ENCODE data around the gene MOB3A.
"Not testable (repeated sequence)": the region's sequence is repeated elsewhere in the genome, so short reads cannot be mapped to it uniquely, and the experiment has no call there.

Gene MOB3A

DNA sequence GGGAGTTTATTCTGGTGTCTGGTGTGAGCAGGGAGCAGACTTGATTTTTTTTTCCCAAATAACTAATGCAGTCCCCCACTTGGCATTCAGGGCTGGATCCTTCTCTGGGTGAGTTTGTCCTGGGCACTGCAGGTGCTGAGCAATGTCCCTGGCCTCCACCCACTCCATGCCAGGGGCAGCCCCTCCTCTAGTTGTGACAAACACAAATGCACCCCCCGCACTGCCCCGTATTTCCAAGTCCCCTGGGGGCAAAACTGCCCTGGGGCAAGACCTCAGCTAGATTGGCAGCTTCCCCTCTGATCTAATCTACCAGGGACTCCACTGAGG is 6.4 kb downstream of the MOB3A start:
- H3K4me3 ChIP-seq (ENCODE audit: low read depth, low read length): no peak overlapping the region
- H3K36me3 ChIP-seq: peaks cover 3% of the 10 kb centered on the region
- H3K27ac ChIP-seq: no peak overlapping the region
- H3K27me3 ChIP-seq (ENCODE audit: insufficient read depth, low read depth, severe bottlenecking): no peaks in the 10 kb centered on the region
- no peak for TF ChIP-seq CTCF (IDR thresholded peaks at IDR 0.05; ENCODE audit: low read depth, low read length)
- no peaks in the 10 kb centered on the region for H3K9me3 ChIP-seq (ENCODE audit: severe bottlenecking)
- DNase-seq: no peak

GRCh38 chr19:2089001-2089711 is 7.0 kb downstream of the MOB3A start:
- Histone ChIP-seq H3K27me3 (ENCODE audit: insufficient read depth, low read depth, severe bottlenecking) (no peaks in the 10 kb centered on the region), H3K4me3 (ENCODE audit: low read depth, low read length) (no peak overlapping the region), H3K36me3 (peaks cover 4% of the 10 kb centered on the region), H3K27ac (no peak overlapping the region), H3K9me3 (ENCODE audit: severe bottlenecking) (no peaks in the 10 kb centered on the region)
- no peak for TF ChIP-seq CTCF (IDR thresholded peaks at IDR 0.05; ENCODE audit: low read depth, low read length)
- DNase-seq: no peak

GRCh38 chr19:2087621-2088100 is 8.5 kb downstream of the MOB3A start:
- H3K36me3 ChIP-seq: peaks cover 6% of the 10 kb centered on the region
- H3K9me3 ChIP-seq (ENCODE audit: severe bottlenecking): no peaks in the 10 kb centered on the region
- no peak overlapping the region for H3K4me3 ChIP-seq (ENCODE audit: low read depth, low read length)
- no peak for DNase-seq
- no peaks in the 10 kb centered on the region for H3K27me3 ChIP-seq (ENCODE audit: insufficient read depth, low read depth, severe bottlenecking)
- no peak for TF ChIP-seq CTCF (IDR thresholded peaks at IDR 0.05; ENCODE audit: low read depth, low read length)
- H3K27ac ChIP-seq: no peak overlapping the region

DNA sequence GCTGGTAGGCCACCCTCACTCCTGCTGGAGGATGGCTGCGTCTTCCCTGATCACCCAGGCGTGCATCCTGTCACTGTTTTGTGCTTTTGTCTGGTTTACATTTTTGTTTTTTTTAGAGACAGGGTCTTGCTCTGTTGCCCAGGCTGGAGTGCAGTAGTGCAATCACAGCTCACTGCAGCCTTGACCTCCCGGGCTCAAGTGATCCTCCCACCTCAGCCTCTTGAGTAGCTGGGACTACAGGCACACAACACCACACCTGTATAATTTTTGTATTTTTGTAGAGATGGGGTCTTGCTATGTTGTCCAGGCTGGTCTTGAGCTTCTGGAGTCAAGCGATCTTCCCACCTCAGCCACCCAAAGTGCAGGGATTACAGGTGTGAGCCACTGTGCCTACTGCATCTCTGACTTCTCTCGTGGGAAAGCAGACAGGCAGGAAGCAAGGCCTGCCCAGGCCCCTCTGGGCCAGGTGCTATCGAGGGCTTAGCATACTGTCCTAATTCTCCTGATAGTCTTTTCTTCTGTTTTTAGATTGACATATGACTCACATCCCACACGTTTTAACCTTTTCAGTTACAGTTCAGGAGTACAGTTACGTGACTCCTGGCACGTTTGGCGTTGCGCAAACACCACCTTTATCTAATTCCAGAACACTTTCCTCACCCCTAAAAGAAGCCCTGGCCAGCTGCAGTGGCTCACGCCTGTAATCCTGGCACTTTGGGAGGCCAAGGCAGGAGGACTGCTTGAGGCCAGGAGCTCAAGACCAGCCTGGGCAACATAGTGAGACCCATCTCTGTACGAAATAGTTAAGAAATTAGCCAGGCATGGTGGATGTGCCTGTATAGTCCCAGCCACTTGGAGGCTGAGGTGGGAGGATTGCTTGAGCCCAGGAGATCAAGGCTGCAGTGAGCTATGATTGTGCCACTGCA is 9.2 kb downstream of the MOB3A start:
- H3K4me3 ChIP-seq (ENCODE audit: low read depth, low read length); H3K36me3 ChIP-seq; DNase-seq; H3K27ac ChIP-seq; H3K9me3 ChIP-seq (ENCODE audit: severe bottlenecking); H3K27me3 ChIP-seq (ENCODE audit: insufficient read depth, low read depth, severe bottlenecking): not testable (repeated sequence)

DNA sequence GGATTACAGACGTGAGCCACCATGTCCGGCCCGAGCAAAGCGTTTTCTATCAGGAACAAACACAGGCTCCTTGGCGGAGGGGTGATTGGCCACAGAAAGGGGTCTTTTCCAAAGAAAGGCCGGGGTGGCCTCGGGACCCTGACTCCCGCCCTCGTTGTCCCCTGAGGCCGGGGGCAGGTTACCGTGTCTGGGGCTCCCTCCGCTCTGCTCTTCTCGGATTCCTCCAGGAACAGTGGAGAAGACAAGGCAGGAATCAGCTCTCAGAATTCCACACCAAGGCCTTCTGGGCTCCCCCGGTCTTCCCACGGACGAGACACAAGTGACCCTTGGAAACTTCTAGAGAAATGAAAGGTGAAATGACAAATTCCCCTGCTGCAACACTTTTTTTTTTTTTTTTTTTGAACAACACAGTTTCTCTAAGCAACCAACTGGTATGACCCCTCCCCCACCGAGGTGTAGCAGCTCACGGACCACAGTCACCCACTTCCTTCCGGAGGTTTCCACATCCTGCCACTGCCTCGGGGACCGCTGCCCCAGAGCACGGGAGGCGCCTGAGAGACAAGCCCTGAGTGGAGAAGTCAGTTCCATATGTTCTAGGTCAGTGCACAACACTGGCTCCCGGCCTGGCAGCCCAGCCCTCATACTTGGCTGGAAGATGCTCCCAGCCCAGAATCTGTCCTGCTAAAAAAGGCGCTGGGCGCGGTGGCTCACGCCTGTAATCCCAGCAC is 11.0 kb downstream of the MOB3A start:
- TF ChIP-seq CTCF (IDR thresholded peaks at IDR 0.05; ENCODE audit: low read depth, low read length): no peak
- H3K27ac ChIP-seq: no peak overlapping the region
- peaks cover 3% of the 10 kb centered on the region for H3K36me3 ChIP-seq
- no peak overlapping the region for H3K4me3 ChIP-seq (ENCODE audit: low read depth, low read length)
- no peaks in the 10 kb centered on the region for H3K27me3 ChIP-seq (ENCODE audit: insufficient read depth, low read depth, severe bottlenecking)
- H3K9me3 ChIP-seq (ENCODE audit: severe bottlenecking): no peaks in the 10 kb centered on the region
- DNase-seq: no peak

Data from WERI-Rb-1 (cell line).